H9 (cell line): ENCODE measurements around the gene VEZF1. TPM values are rescaled to one million over a fixed set of nuclear protein-coding genes. Genes with fewer than 3 reads are reported as not detected.

Source experiments
- DNase-seq: peaks from one replicate; pipeline ENCODE4 v3.0.0-alpha.2; 2017
- H2AFZ ChIP-seq: one replicate; pipeline ENCODE4 v1.6.1; 2013; ENCODE audit warnings: mild to moderate bottlenecking, low read length, control low read depth, moderate library complexity
- H2AK5ac ChIP-seq: 2 replicates; pipeline ENCODE4 v1.6.1; 2013; ENCODE audit warnings: low read length, control low read depth, mixed read lengths; ENCODE audit not compliant: insufficient read length
- H2BK120ac ChIP-seq: one replicate; pipeline ENCODE4 v1.6.1; 2013; ENCODE audit warnings: low read depth, mild to moderate bottlenecking, low read length, control low read depth, inconsistent platforms; ENCODE audit not compliant: poor library complexity, severe bottlenecking
- H2BK12ac ChIP-seq: 2 replicates; pipeline ENCODE4 v1.6.1; 2013; ENCODE audit warnings: low read length, control low read depth, mixed read lengths, low read depth; ENCODE audit not compliant: insufficient read length
- H2BK15ac ChIP-seq: 2 replicates; pipeline ENCODE4 v1.6.1; 2013; ENCODE audit warnings: low read depth, low read length, control low read depth
- H2BK20ac ChIP-seq: one replicate; pipeline ENCODE4 v1.6.1; 2013; ENCODE audit warnings: low read depth, mild to moderate bottlenecking, low read length, control low read depth, inconsistent platforms; ENCODE audit not compliant: poor library complexity, severe bottlenecking
- H2BK5ac ChIP-seq: 2 replicates; pipeline ENCODE4 v1.6.1; 2013; ENCODE audit warnings: low read length, control low read depth, mixed read lengths; ENCODE audit not compliant: insufficient read length
- H3K14ac ChIP-seq: 2 replicates; pipeline ENCODE4 v1.6.1; 2013; ENCODE audit warnings: low read length, control low read depth; ENCODE audit not compliant: insufficient read depth
- H3K18ac ChIP-seq: 2 replicates; pipeline ENCODE4 v1.6.1; 2013; ENCODE audit warnings: low read depth, mild to moderate bottlenecking, mixed read lengths, low read length, control low read depth; ENCODE audit not compliant: insufficient read length
- H3K23ac ChIP-seq: 2 replicates; pipeline ENCODE4 v1.6.1; 2013; ENCODE audit warnings: low read length, control low read depth, mixed read lengths, low read depth; ENCODE audit not compliant: insufficient read length
- H3K23me2 ChIP-seq: 2 replicates; pipeline ENCODE4 v1.6.1; 2013; ENCODE audit warnings: low read depth, mild to moderate bottlenecking, mixed read lengths, low read length, control low read depth; ENCODE audit not compliant: insufficient read length, poor library complexity, severe bottlenecking
- H3K27ac ChIP-seq: 2 replicates; pipeline ENCODE4 v1.5.1; 2013; ENCODE audit warnings: low read length, control low read depth, mixed read lengths, low read depth; ENCODE audit not compliant: insufficient read length
- H3K27me3 ChIP-seq: 2 replicates; pipeline ENCODE4 v1.6.1; 2013; ENCODE audit warnings: low read length, control low read depth, inconsistent platforms; ENCODE audit not compliant: insufficient read depth
- H3K4ac ChIP-seq: 2 replicates; pipeline ENCODE4 v1.6.1; 2013; ENCODE audit warnings: low read depth, mild to moderate bottlenecking, control low read depth, inconsistent platforms, low read length, moderate library complexity
- H3K4me1 ChIP-seq: 2 replicates; pipeline ENCODE4 v1.6.1; 2013; ENCODE audit warnings: low read length, control low read depth, inconsistent platforms; ENCODE audit not compliant: insufficient read depth
- H3K4me2 ChIP-seq: 2 replicates; pipeline ENCODE4 v1.6.1; 2013; ENCODE audit warnings: low read length, control low read depth, mixed read lengths; ENCODE audit not compliant: insufficient read length, insufficient read depth
- H3K56ac ChIP-seq: 2 replicates; pipeline ENCODE4 v1.6.1; 2013; ENCODE audit warnings: low read depth, mild to moderate bottlenecking, mixed read lengths, low read length, control low read depth; ENCODE audit not compliant: insufficient read length
- H3K79me1 ChIP-seq: 2 replicates; pipeline ENCODE4 v1.6.1; 2013; ENCODE audit warnings: low read depth, mild to moderate bottlenecking, moderate library complexity, low read length, control low read depth, inconsistent platforms; ENCODE audit not compliant: insufficient read depth, poor library complexity, severe bottlenecking
- H3K79me2 ChIP-seq: 2 replicates; pipeline ENCODE4 v1.6.1; 2013; ENCODE audit warnings: low read length, control low read depth, inconsistent platforms; ENCODE audit not compliant: insufficient read depth
- H3K9ac ChIP-seq: 2 replicates; pipeline ENCODE4 v1.6.1; 2013; ENCODE audit warnings: low read length, control low read depth, mixed read lengths; ENCODE audit not compliant: insufficient read length; ENCODE audit errors: extremely low read depth
- H3K9me3 ChIP-seq: one replicate; pipeline ENCODE4 v1.6.1; 2013; ENCODE audit warnings: low read depth, low read length, inconsistent platforms; ENCODE audit not compliant: control insufficient read depth
- H3T11ph ChIP-seq: one replicate; pipeline ENCODE4 v1.6.1; 2013; ENCODE audit warnings: mild to moderate bottlenecking, low read length, control low read depth, inconsistent platforms
- H4K20me1 ChIP-seq: one replicate; pipeline ENCODE4 v1.6.1; 2013; ENCODE audit not compliant: control insufficient read depth, insufficient read length, insufficient read depth
- H4K5ac ChIP-seq: 2 replicates; pipeline ENCODE4 v1.6.1; 2013; ENCODE audit warnings: low read depth, mild to moderate bottlenecking, mixed read lengths, low read length, control low read depth; ENCODE audit not compliant: insufficient read length
- H4K8ac ChIP-seq: replicated peaks from 2 replicates; pipeline ENCODE4 v1.6.1; 2013; ENCODE audit warnings: low read length, control low read depth, mixed read lengths, low read depth; ENCODE audit not compliant: insufficient read length
- H4K91ac ChIP-seq: 2 replicates; pipeline ENCODE4 v1.6.1; 2013; ENCODE audit warnings: low read depth, mild to moderate bottlenecking, moderate library complexity, mixed read lengths, low read length, control low read depth; ENCODE audit not compliant: insufficient read length
- H3K27ac Mint-ChIP-seq, 3 experiments: 2 replicates in 2 of 3; 3 replicates in 1 of 3; pipeline ENCODE4 v1.8.0; 2020 to 2021; ENCODE audit warnings: mixed read lengths in 3 of 3, mild to moderate bottlenecking in 1 of 3, moderate library complexity in 1 of 3
- H3K27me3 Mint-ChIP-seq: 2 replicates; pipeline ENCODE4 v1.8.0; 2021; ENCODE audit warnings: low read depth, mild to moderate bottlenecking, moderate library complexity, mixed read lengths
- H3K36me3 Mint-ChIP-seq, 3 experiments: 2 replicates in 2 of 3; 3 replicates in 1 of 3; pipeline ENCODE4 v1.8.0; 2020 to 2021; ENCODE audit warnings: low read depth in 3 of 3, mixed read lengths in 3 of 3; ENCODE audit not compliant: insufficient read depth in 1 of 3
- H3K4me1 Mint-ChIP-seq, 2 experiments: 2 replicates each; pipeline ENCODE4 v1.8.0; 2020; ENCODE audit warnings: mixed read lengths in 2 of 2
- H3K4me3 Mint-ChIP-seq, 2 experiments: 2 replicates in 1 of 2; 3 replicates in 1 of 2; pipeline ENCODE4 v1.8.0; 2020 to 2021; ENCODE audit warnings: mild to moderate bottlenecking in 2 of 2, mixed read lengths in 2 of 2, moderate library complexity in 1 of 2
- H3K9me3 Mint-ChIP-seq, 2 experiments: 2 replicates in 1 of 2; 3 replicates in 1 of 2; pipeline ENCODE4 v1.8.0; 2020; ENCODE audit warnings: mild to moderate bottlenecking in 2 of 2, mixed read lengths in 2 of 2, moderate library complexity in 1 of 2
- CTCF ChIP-seq: fragments of 200-600 bp; sonication (generic); conservative IDR thresholded peaks from 3 replicates; pipeline ENCODE4 v1.8.0; 2021; ENCODE audit warnings: antibody characterized with exemption, mild to moderate bottlenecking
- WGBS: extraction: QIAGEN DNeasy Blood & Tissue Kit; methylation state at CpG from one replicate; pipeline ENCODE4 v1.1.7; 2013; ENCODE audit warnings: missing lambda C conversion rate, low lambda C conversion rate, mixed read lengths; ENCODE audit not compliant: insufficient read length; ENCODE audit errors: extremely low coverage; 5-methylcytosine and 5-hydroxymethylcytosine counted together
- total RNA-seq: library from RNA; stranded (reverse); gene quantifications from 2 replicates; pipeline ENCODE4 v1.2.1, GENCODE V29; 2021

VEZF1 gene
- total RNA-seq, 1 experiment from 2014 or later: 58.1 TPM

DNA sequence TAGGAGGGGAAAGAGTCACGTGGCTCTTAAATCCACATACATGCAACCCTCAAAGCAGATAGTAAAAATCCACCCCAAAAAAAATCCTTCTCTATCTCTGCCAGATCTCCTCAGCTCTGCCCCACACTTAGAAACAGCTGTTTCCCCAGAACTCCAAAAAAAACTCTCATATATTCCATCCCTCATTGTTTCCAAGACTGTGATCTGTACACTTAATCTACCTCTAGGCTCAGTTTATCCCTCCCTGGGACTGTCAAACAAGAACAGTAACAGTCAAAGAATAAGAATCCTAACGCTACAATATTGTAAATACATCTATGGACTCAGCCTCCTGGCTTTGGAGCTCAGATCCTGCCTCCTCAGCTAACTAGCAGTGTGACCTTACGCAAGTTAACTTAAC is 44.4 kb downstream of the VEZF1 start:
- Histone ChIP-seq H3K9ac (no peak overlapping the region), H2BK15ac (no peak overlapping the region), H2BK12ac (no peak overlapping the region), H3K27ac (no peak overlapping the region), H3K4me2 (no peak overlapping the region), H4K20me1 (peaks cover 2% of the 10 kb centered on the region), H2AFZ (no peak overlapping the region), H3K9me3 (no peaks in the 10 kb centered on the region), H3K14ac (no peak overlapping the region), H3K4ac (no peak overlapping the region), H2AK5ac (no peak overlapping the region), H3K4me1 (peaks cover 2% of the 10 kb centered on the region; the same call in 1 of the 2 replicates), H2BK120ac (no peak overlapping the region), H3K79me1 (no peaks in the 10 kb centered on the region), H2BK5ac (no peak overlapping the region), H3K18ac (no peak overlapping the region), H3K27me3 (no peaks in the 10 kb centered on the region), H4K5ac (no peak overlapping the region), H4K8ac (no peak overlapping the region), H3K56ac (no peak overlapping the region), H3T11ph (no peak overlapping the region), H3K23me2 (no peaks in the 10 kb centered on the region), H3K23ac (no peak overlapping the region), H3K79me2 (no peaks in the 10 kb centered on the region), H4K91ac (no peak overlapping the region), H2BK20ac (no peak overlapping the region)
- peaks cover 32 to 36% of the 10 kb centered on the region in 2 experiments for H3K4me1 Mint-ChIP-seq
- TF ChIP-seq CTCF: no peak
- H3K27ac Mint-ChIP-seq: 0 out of 7 replicates have a peak overlapping the region, but pooled peaks of 1 of the 3 experiments have one; percentile 0
- H3K9me3 Mint-ChIP-seq: no peaks in the 10 kb centered on the region
- H3K27me3 Mint-ChIP-seq: no peaks in the 10 kb centered on the region
- no CpG with 5 or more reads among the region's 3 CpGs for WGBS
- no peak for DNase-seq
- H3K36me3 Mint-ChIP-seq: no peaks in the 10 kb centered on the region
- no peak overlapping the region for H3K4me3 Mint-ChIP-seq
